ENCODE results near the gene CTSE.
"Not testable (repeated sequence)": the region's sequence is repeated elsewhere in the genome, so short reads cannot be mapped to it uniquely, and the experiment has no call there.

The CTSE gene

GRCh38 chr1:206003854-206004800 is 19.6 kb downstream of the CTSE start:
- no peak overlapping the region for H3K27ac Mint-ChIP-seq (ENCODE audit: low read depth)
- H3K4me3 Mint-ChIP-seq, result no peak overlapping the region
- H3K27me3 Mint-ChIP-seq, result peaks cover 11% of the 10 kb centered on the region
- no peaks in the 10 kb centered on the region for H3K9me3 Mint-ChIP-seq
- H3K4me1 Mint-ChIP-seq, result no peaks in the 10 kb centered on the region
- ATAC-seq (replicated peaks; ENCODE audit: extremely low read depth, poor library complexity, severe bottlenecking) (no peak), DNase-seq (ENCODE audit: low spot score in 2 of 2) (no peak)
- peaks cover 2% of the 10 kb centered on the region for H3K36me3 Mint-ChIP-seq (ENCODE audit: insufficient read depth)

- DNase-seq (ENCODE audit: low spot score in 2 of 2) (no peak), ATAC-seq (replicated peaks; ENCODE audit: extremely low read depth, poor library complexity, severe bottlenecking) (no peak)
- no peaks in the 10 kb centered on the region for H3K4me1 Mint-ChIP-seq
- no peaks in the 10 kb centered on the region for H3K9me3 Mint-ChIP-seq
- peaks cover 2% of the 10 kb centered on the region for H3K36me3 Mint-ChIP-seq (ENCODE audit: insufficient read depth)
- H3K4me3 Mint-ChIP-seq, result no peak within 1 kb of the TSS
- H3K27ac Mint-ChIP-seq (ENCODE audit: low read depth), result no peak within 1 kb of the TSS
- peaks cover 11% of the 10 kb centered on the region for H3K27me3 Mint-ChIP-seq
Measured at GRCh38 chr1:206002871-206003801, 20.6 kb downstream of the CTSE start, which contains the start of gene RAB7B. RAB7B (minus strand) TSS chr1:206003395; CDS start chr1:205994135, 9,260 bp downstream.

GRCh38 chr1:206002160-206002559 is 21.5 kb downstream of the CTSE start:
- Mint-ChIP-seq H3K27me3 (peaks cover 18% of the 10 kb centered on the region), H3K4me1 (no peaks in the 10 kb centered on the region), H3K4me3 (no peak overlapping the region), H3K9me3 (no peaks in the 10 kb centered on the region), H3K36me3 (ENCODE audit: insufficient read depth) (peaks cover 2% of the 10 kb centered on the region), H3K27ac (ENCODE audit: low read depth) (no peak overlapping the region)
- no peak for ATAC-seq (replicated peaks; ENCODE audit: extremely low read depth, poor library complexity, severe bottlenecking)
- no peak for DNase-seq (ENCODE audit: low spot score in 2 of 2)

- DNase-seq (ENCODE audit: low spot score in 2 of 2) (no peak), ATAC-seq (replicated peaks; ENCODE audit: extremely low read depth, poor library complexity, severe bottlenecking) (no peak)
- Mint-ChIP-seq H3K4me3 (no peak overlapping the region), H3K9me3 (no peaks in the 10 kb centered on the region), H3K36me3 (ENCODE audit: insufficient read depth) (peaks cover 2% of the 10 kb centered on the region), H3K4me1 (no peaks in the 10 kb centered on the region), H3K27me3 (peaks cover 22% of the 10 kb centered on the region), H3K27ac (ENCODE audit: low read depth) (no peak overlapping the region)
Measured at GRCh38 chr1:206001476-206001888, 22.2 kb downstream of the CTSE start.

- no peak overlapping the region for H3K4me3 Mint-ChIP-seq
- H3K27ac Mint-ChIP-seq (ENCODE audit: low read depth), result no peak overlapping the region
- no peak for ATAC-seq (replicated peaks; ENCODE audit: extremely low read depth, poor library complexity, severe bottlenecking)
Measured at GRCh38 chr1:206000641-206001339, 22.9 kb downstream of the CTSE start.

GRCh38 chr1:205998457-205999241 is 25.0 kb downstream of the CTSE start:
- ATAC-seq (replicated peaks; ENCODE audit: extremely low read depth, poor library complexity, severe bottlenecking) (no peak), DNase-seq (ENCODE audit: low spot score in 2 of 2) (no peak)
- Mint-ChIP-seq H3K27me3 (peaks cover 16% of the 10 kb centered on the region), H3K9me3 (no peaks in the 10 kb centered on the region), H3K27ac (ENCODE audit: low read depth) (no peak overlapping the region), H3K36me3 (ENCODE audit: insufficient read depth) (no peaks in the 10 kb centered on the region), H3K4me1 (no peaks in the 10 kb centered on the region), H3K4me3 (no peak overlapping the region)

More at GRCh38 chr1:206000641-206001339, 22.9 kb downstream of the CTSE start:
- no peak for DNase-seq (ENCODE audit: low spot score in 2 of 2)
- peaks cover 18% of the 10 kb centered on the region for H3K27me3 Mint-ChIP-seq
- H3K4me1 Mint-ChIP-seq, result no peaks in the 10 kb centered on the region
- H3K36me3 Mint-ChIP-seq (ENCODE audit: insufficient read depth), result peaks cover 2% of the 10 kb centered on the region
- no peaks in the 10 kb centered on the region for H3K9me3 Mint-ChIP-seq

GRCh38 chr1:205996641-205997040 is 27.1 kb downstream of the CTSE start:
- ATAC-seq (replicated peaks; ENCODE audit: extremely low read depth, poor library complexity, severe bottlenecking); H3K27ac Mint-ChIP-seq (ENCODE audit: low read depth); DNase-seq (ENCODE audit: low spot score in 2 of 2); H3K9me3 Mint-ChIP-seq; H3K4me1 Mint-ChIP-seq; H3K4me3 Mint-ChIP-seq; H3K36me3 Mint-ChIP-seq (ENCODE audit: insufficient read depth): not testable (repeated sequence)
- peaks cover 24% of the 10 kb centered on the region for H3K27me3 Mint-ChIP-seq

GRCh38 chr1:205994346-205994745 is 29.3 kb downstream of the CTSE start:
- H3K4me3 Mint-ChIP-seq, result no peak overlapping the region
- DNase-seq (ENCODE audit: low spot score in 2 of 2) (no peak), ATAC-seq (replicated peaks; ENCODE audit: extremely low read depth, poor library complexity, severe bottlenecking) (no peak)
- no peaks in the 10 kb centered on the region for H3K9me3 Mint-ChIP-seq
- H3K27ac Mint-ChIP-seq (ENCODE audit: low read depth), result no peak overlapping the region
- no peaks in the 10 kb centered on the region for H3K4me1 Mint-ChIP-seq
- H3K27me3 Mint-ChIP-seq, result peaks cover 47% of the 10 kb centered on the region
- no peaks in the 10 kb centered on the region for H3K36me3 Mint-ChIP-seq (ENCODE audit: insufficient read depth)

GRCh38 chr1:205993068-205993467 is 30.6 kb downstream of the CTSE start:
- H3K4me1 Mint-ChIP-seq, result no peaks in the 10 kb centered on the region
- no peaks in the 10 kb centered on the region for H3K9me3 Mint-ChIP-seq
- ATAC-seq (replicated peaks; ENCODE audit: extremely low read depth, poor library complexity, severe bottlenecking), result no peak

GRCh38 chr1:205992218-205992882 is 31.3 kb downstream of the CTSE start:
- ATAC-seq (replicated peaks; ENCODE audit: extremely low read depth, poor library complexity, severe bottlenecking) (no peak), DNase-seq (ENCODE audit: low spot score in 2 of 2) (no peak)
- Mint-ChIP-seq H3K4me1 (no peaks in the 10 kb centered on the region), H3K27me3 (peaks cover 48% of the 10 kb centered on the region), H3K9me3 (no peaks in the 10 kb centered on the region), H3K27ac (ENCODE audit: low read depth) (no peak overlapping the region), H3K36me3 (ENCODE audit: insufficient read depth) (no peaks in the 10 kb centered on the region), H3K4me3 (no peak overlapping the region)

More at GRCh38 chr1:205993068-205993467, 30.6 kb downstream of the CTSE start:
- no peak for DNase-seq (ENCODE audit: low spot score in 2 of 2)
- Mint-ChIP-seq H3K4me3 (no peak overlapping the region), H3K27me3 (peaks cover 53% of the 10 kb centered on the region), H3K36me3 (ENCODE audit: insufficient read depth) (no peaks in the 10 kb centered on the region), H3K27ac (ENCODE audit: low read depth) (no peak overlapping the region)

- H3K27me3 Mint-ChIP-seq, result peaks cover 37% of the 10 kb centered on the region
- H3K27ac Mint-ChIP-seq (ENCODE audit: low read depth), result no peak overlapping the region
- DNase-seq (ENCODE audit: low spot score in 2 of 2) (no peak), ATAC-seq (replicated peaks; ENCODE audit: extremely low read depth, poor library complexity, severe bottlenecking) (no peak)
- H3K9me3 Mint-ChIP-seq, result no peaks in the 10 kb centered on the region
- no peak overlapping the region for H3K4me3 Mint-ChIP-seq
- H3K36me3 Mint-ChIP-seq (ENCODE audit: insufficient read depth), result no peaks in the 10 kb centered on the region
- no peaks in the 10 kb centered on the region for H3K4me1 Mint-ChIP-seq
Measured at GRCh38 chr1:205991237-205991636, 32.5 kb downstream of the CTSE start.

All from central memory CD8-positive, alpha-beta T cell (primary cell).